T47D (cell line): ENCODE data around the gene DAGLB.

Experiments
- DNase-seq, 2 experiments: peaks; one replicate each; pipeline versions ENCODE4 v3.0.0 to v3.0.0-alpha.2; 2011 to 2012; ENCODE audit warnings: low read depth in 1 of 2, low spot score in 1 of 2
- JUND ChIP-seq: IDR thresholded peaks from 2 replicates; pipeline ENCODE4 v1.6.1; 2012; ENCODE audit warnings: low read depth
- in situ Hi-C: cut with HindIII; loops from 2 replicates; pipeline ENCODE4 v1.10.0; 2016; ENCODE audit warnings: low sequenced_read_pairs, low pct_unique_long_range_greater_than_20kb

DAGLB gene, protein sequence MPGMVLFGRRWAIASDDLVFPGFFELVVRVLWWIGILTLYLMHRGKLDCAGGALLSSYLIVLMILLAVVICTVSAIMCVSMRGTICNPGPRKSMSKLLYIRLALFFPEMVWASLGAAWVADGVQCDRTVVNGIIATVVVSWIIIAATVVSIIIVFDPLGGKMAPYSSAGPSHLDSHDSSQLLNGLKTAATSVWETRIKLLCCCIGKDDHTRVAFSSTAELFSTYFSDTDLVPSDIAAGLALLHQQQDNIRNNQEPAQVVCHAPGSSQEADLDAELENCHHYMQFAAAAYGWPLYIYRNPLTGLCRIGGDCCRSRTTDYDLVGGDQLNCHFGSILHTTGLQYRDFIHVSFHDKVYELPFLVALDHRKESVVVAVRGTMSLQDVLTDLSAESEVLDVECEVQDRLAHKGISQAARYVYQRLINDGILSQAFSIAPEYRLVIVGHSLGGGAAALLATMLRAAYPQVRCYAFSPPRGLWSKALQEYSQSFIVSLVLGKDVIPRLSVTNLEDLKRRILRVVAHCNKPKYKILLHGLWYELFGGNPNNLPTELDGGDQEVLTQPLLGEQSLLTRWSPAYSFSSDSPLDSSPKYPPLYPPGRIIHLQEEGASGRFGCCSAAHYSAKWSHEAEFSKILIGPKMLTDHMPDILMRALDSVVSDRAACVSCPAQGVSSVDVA

DNA sequence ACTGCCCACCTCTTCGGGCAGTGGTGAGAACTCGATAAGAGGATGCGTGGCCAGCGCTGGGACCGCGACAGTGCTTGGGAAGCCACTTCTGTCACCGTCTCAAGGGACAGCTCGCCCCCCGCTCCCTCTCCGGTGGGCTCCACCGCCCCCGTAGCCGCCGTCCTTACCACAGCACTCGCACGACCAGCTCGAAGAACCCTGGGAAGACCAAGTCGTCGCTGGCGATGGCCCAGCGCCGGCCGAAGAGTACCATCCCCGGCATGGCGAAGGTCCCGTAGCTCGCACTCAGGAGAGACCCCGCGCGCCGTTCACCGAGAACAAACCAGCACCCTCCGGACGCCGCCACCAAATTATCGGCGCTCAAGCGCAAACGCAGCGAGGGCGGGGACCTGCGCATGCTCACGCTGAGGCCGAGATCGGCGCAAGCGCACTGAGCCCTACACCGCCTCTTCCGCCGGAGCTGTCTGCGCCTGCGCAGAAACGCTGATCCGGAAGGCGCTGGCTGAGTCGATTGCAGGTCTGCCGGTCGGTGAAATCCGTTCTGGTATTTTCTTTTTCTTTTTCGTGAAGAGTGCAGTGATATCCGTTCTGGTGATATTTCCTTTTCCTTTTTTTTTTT is at the start of gene DAGLB:
Gene DAGLB (minus strand): TSS at position 374 of the 619 bp plus-strand sequence. CDS start 112 bp downstream, at position 262.
- no peak for TF ChIP-seq JUND
- in situ Hi-C loops: no loop called here
- DNase-seq: peak; percentile 96 to 97

DNA sequence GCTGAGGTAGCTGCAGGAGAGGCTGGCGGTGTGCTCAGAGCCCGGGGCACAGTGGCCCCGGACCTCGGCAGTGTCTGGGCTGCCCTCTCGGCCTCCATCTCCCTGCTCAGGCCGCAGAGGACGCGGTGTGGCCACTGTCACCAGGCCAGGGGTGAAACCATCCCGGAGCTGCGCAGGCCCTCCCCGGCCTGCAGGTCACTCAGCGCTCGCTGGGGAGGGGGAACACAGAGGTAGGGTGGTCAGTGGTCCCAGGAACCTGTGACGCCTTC is 49.8 kb upstream of the DAGLB start:
- in situ Hi-C loops: no loop called here
- no peak for DNase-seq
- TF ChIP-seq JUND: no peak

DNA sequence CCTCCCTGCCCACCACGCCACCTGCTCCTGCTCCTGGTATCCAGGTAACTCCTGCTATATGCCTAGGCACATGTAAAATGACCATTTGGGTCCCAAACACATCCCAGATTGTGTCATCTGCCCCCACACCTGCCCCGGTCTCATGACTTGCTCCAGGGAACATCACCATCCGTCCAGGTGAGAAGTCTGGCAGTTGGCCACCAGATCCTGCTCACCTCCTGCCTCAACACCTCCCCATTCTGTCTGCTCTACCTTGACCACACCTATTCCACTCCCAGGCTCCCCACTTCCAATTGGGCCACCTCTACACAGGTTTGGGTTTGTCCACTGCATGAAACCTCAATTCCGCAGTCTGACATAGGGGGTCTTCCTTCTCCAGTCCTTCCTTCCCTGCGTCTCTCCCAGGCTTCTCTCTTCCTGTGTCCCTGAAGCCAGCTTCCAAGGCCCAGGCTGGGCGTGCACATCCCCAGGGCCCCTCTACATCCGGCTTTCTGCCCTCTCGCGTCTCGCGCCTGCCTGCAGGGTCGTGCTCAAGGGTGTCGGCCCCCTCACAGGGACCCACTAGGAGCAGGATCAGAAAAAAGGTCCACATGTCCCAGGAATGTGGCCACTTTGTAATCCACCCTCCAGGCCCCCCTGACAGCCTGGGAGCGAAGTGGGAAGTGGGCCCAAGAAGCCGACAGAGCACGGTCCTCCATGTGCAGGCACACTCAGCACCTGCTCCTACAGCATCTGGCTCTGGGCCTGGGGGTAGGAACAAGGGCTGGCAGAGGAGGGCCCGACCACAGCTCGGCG is 49.3 kb upstream of the DAGLB start:
- in situ Hi-C loops: no loop called here
- no peak for DNase-seq
- no peak for TF ChIP-seq JUND

DNA sequence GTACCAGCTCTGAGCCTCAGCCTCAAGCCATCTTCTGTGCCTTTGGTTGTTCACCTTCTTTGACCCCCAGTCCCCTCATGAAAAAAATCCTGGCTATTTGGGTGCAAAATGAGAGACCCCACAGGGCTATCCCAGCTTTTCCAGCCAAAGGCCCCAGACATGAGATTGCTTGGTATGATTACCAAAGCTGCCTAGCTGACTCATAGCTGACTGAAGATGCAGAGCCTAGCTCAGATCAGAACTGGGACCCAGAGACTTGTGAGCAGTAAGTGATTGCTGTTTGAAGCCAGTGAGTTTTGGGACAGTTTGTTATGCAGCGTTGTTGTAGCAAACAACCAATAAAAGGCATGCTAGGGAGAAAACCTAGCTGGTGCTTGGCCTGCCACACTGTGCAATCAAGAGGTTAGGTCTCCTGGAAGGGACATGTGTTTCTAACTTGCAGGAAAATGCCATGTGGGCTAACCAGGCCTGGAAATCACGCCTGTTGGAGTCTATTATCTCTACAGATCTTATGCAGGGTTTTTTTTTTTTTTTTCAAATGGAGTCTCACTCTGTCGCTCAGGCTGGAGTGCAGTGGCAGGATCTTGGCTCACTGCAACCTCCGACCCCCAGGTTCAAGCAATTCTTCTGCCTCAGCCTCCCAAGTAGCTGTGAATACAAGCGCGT is 48.0 kb upstream of the DAGLB start:
- in situ Hi-C loops: no loop called here
- no peak for DNase-seq
- TF ChIP-seq JUND: no peak

DNA sequence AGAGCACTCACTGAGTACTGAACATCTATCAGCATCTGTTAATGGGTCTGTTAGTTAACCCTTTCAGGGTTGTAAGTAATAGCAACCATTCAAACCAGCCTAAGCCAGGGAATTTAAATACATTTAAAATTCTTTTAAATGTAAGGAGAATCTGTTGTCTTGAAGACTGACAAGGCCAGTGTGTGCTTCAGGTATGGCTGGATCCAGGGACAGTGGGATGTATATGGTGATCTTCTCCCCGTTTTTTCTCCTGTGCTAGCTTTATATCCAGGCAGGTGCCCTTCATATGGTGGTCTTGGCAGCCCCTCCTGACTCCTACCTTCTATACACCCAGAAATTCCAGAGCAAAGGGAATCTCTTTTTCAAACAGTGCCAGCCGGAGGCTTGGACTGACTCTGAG is 46.6 kb upstream of the DAGLB start:
- no peak for TF ChIP-seq JUND
- DNase-seq: no peak
- in situ Hi-C loops: no loop called here

DNA sequence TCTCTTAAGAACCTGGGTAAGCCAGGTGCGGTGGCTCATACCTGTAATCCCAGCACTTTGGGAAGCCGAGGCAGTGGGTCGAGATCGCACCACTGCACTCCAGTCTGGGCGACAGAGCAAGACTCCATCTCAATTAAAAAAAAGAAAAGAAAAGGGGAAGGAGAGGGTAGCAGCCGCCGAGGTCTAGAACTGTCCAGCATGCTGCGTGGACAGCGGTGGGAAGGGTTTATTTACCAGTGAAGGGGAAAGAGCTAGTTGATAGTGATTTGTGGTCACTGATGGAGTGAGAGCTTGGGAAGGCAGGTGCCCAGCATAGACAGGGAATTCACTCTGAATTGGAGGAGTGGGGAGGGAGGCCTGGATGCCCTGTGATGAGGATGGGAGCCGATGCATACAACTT is 43.4 kb upstream of the DAGLB start:
- in situ Hi-C loops: no loop called here
- DNase-seq: no peak
- no peak for TF ChIP-seq JUND

DNA sequence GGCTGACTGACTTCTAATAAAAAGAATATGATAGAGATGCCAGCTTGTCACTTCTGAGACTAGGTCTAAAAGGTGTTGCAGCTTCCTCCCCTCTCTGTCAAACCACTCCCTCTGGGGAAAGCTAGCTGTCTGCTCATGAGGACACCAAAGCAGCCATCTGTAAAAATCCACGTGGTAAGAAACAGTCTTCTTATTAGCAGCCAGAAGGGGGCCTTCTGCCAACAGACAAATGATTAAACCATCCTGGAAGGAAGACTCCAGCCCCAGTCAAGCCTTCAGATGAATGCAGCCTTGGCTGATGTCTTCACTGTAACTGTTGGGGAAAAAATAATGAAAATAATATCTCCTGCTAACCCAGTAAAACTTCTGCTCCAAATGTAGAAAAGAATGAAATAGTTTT is 41.9 kb upstream of the DAGLB start:
- no peak for TF ChIP-seq JUND
- in situ Hi-C loops: no loop called here
- DNase-seq: no peak

DNA sequence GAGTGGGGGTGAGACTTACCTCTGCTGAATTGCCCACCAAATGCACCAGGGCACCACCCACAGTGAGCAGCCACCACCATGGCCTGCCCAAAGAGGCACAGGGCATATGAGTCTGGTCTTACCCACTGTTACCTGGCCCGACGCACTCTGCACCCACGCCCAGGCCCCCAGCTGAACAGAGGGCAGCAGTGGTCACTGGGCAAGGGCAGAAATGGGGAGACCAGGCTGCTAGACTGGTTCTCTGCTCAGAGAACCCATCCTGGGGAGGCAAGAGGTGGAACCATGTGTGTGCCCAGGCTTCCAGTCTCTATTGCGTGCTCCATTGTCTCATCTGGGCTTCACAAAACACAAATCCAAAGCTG is 39.4 kb upstream of the DAGLB start:
- no peak for TF ChIP-seq JUND
- no peak for DNase-seq
- in situ Hi-C loops: no loop called here

DNA sequence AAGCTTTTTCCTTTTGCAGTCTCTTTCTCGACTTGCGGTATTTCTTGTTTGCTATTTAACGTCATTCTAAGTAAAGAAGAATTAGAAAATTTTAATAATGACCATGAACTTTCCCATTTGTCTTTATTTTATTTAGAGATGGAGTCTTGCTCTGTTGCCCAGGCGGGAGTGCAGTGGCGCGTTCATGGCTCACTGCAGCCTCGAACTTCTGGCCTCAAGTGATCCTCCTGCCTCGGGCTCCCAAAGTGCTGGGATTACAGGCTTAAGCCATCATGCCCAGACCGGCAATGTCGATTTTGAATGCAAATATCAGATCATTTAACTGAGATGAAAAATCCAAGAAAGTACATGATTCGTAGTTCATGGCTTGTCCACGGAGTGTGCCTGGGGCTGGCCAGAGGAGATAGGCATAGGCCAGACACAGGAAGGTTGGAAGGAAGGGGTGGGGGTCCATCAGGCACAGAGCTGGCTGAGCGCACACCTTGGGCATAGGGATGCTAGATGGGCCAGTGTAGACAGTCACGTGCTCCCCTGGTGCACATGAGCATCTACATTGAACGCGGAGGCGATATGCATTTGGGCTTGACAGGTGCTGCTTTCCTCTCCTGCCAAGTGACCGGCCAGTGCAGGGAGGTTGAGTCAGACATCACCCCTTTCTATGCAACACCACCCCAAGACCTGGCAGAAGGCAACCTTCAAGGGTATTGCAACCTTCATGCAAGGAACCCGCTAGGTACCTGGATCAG is 38.9 kb upstream of the DAGLB start:
- in situ Hi-C loops: no loop called here
- no peak for TF ChIP-seq JUND
- DNase-seq: no peak

DNA sequence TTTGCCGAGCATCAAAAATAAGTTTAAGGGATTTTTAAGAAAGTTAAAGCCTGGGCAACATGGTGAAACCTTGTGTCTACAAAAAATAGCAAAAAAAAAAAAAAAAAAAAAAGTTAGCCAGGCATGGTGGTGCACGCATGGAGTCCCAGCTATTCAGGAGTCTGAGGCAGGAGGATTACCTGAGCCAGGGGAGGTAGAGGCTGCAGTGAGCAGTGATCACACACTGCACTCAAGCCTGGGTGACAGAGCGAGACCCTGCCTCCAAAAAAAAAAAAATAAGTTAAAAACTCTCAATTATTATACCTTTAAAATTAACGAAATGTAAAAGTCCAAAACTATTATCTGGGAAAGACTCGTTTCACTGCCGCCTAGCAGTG is 35.0 kb upstream of the DAGLB start:
- in situ Hi-C loops: no loop called here

DNA sequence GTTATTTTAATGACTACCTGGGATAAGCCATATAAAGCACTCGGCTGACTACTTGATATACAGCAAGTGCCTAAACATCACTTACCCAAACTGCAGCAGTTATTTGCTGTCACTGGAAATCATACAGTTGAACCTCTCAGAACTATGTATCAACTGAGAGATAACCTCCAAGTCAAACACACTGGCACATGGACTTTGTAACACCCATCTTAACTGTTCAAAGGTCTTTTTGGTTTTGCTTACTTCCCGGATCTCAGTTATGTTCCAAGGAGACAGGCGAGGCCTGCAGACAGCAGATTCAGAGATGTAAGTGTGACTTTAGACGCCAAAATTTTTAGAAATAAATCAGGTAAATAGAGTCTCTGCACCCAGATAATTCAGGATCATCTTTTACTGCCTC is 34.6 kb upstream of the DAGLB start:
- no peak for DNase-seq
- in situ Hi-C loops: no loop called here
- TF ChIP-seq JUND: no peak

More for the DNA sequence above, 35.0 kb upstream of the DAGLB start:
- DNase-seq: no peak
- TF ChIP-seq JUND: no peak

DNA sequence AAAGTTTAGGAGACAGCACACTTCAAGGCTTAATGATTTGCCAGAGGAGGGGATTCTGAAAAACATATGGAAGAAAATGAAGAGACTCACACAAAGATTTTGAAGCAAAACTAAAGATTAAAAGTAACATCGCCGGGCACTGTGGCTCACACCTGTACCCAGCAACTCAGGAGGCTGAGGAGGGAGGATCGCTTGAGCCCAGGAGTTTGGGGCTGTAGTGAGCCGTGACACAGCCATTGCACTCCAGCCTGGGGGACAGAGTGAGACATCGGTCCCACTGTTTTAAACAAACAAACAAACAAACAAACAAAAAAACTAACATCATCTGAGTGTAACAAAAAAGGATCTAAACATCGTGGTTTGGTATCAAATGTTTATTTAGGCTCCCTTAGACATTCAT is 33.7 kb upstream of the DAGLB start:
- DNase-seq: no peak
- in situ Hi-C loops: no loop called here
- no peak for TF ChIP-seq JUND
